Skin epidermis (tissue), 12 donors: ENCODE results near the gene SLC38A8.

ENCODE experiments used
- H3K27ac ChIP-seq, 21 experiments: fragments of 200-600 bp; sonication (generic) in 11 of 21; one replicate each; pipeline ENCODE4 v1.5.0; 2020; ENCODE audit warnings: mild to moderate bottlenecking in 3 of 21, inconsistent platforms in 2 of 21, moderate library complexity in 2 of 21
- H3K4me3 ChIP-seq, 7 experiments: fragments of 200-600 bp; sonication (generic) in 2 of 7; one replicate each; pipeline ENCODE4 v1.5.0; 2020; ENCODE audit warnings: inconsistent platforms in 2 of 7, mild to moderate bottlenecking in 2 of 7, moderate library complexity in 1 of 7

The SLC38A8 gene

DNA sequence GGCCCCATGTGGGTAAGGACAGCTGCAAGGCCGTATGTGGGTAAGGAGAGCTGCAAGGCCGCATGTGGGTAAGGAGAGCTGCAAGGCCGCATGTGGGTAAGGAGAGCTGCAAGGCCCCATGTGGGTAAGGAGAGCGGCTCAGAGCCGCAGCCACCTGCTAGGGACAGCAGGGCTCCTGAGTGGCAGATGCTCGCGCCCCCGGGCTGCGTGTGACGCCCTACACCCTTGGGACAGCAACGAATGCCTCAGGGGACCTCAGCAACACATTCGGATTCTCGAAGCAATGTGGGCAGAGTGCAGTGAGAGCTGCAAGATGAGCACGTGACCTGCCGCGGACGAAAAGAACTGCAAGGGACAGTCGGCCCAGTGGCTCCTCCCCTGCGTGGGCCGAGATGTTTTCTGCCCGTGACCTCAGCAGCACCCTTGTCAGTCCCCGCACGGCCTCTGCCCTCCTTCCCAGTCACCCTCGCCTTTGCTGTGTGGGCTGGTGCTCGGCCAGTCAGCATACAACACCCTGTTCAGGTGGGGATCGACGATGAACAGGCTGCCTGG is 9.6 kb upstream of the SLC38A8 start:
- no peak overlapping the region for H3K4me3 ChIP-seq
- no peak overlapping the region for H3K27ac ChIP-seq

DNA sequence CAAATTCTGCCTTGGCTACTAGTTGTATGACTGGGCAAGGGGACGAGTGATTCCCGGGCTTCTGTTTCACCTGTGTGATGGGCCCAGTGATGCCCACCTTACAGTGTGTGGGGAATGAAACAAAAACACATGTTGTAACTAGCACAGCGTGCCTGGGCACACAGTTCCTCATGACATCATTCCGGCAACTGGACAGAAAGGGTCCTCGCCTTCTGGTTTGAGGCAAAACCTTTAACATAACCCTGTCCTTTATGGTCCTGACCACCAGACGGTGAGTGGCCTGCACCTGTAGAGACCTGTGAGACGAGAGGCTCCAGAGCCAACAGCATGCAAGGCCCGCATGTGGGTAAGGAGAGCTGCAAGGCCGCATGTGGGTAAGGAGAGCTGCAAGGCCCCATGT is 7.7 kb upstream of the SLC38A8 start:
- Histone ChIP-seq H3K4me3 (no peak overlapping the region), H3K27ac (no peak overlapping the region)

DNA sequence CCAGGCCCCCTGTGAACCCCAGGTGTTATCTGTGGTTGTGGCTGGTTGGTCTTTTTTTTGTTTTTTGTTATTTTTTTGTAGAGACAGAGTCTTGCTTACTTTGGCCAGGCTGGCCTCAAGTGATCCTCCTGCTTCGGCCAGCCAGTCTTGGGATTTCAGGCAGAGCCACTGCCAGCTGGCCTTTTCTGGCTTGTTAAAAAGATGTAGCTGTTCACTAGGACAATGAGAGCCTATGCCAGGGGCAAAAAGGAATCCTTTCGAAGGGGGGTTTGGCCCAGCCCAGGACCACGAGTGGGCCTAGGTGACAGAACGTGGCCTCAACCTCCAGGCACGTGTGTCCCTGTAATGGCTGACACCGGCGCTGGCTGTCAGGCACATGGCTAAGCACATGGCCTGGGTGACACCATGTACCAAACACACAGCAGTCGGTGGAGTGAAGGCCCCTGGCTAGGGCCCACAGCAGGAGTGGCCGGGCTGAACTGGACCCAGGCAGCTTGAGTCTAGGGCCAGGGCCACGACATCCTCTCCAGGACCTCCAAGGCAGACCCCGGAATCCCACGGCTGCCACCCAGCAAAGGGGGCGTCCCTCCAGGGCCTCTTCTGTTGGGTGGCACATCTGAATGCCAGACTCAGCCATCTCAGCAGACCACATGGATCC is 6.9 kb upstream of the SLC38A8 start:
- Histone ChIP-seq H3K4me3 (no peak overlapping the region), H3K27ac (no peak overlapping the region)

DNA sequence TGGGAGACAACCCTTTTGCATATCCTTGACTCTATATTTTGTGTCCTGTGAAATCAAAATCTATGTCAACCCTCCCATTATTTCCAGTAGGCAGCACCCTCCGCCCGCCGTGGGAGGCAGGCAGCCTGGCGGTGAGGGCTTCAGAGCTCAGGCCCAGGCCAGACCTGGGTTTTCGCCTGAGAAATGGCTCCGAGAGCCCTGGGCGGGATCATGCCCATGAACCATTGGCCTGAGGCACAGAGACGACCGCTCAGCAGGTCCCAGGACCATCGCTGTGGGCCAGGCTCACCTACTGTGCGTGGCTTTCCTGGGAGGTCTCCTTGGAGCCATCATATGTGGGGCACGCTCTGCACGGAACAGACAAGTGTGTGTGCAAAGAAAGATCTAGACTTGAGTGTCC is 6.3 kb upstream of the SLC38A8 start:
- Histone ChIP-seq H3K4me3 (no peak overlapping the region), H3K27ac (no peak overlapping the region)

DNA sequence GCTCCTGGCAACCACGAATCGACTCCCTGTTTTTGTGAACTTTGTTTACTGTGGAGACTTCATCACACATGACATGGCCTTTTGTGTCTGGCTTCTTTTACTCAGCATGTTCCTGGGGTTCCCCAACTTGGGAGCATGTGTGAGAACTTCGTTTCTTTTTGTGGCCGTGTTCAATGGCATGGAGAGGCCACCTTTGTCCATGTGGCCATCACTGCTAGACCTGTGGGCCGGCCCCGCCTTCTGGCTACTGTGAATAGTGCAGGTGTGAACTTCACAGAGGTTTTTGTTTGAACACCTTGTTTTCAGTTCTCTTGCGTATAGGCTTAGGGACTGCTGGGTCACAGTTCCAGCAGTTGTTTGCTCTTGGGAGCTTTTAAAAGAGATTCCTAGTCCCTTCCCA is 5.7 kb upstream of the SLC38A8 start:
- Histone ChIP-seq H3K4me3 (no peak overlapping the region), H3K27ac (no peak overlapping the region)

DNA sequence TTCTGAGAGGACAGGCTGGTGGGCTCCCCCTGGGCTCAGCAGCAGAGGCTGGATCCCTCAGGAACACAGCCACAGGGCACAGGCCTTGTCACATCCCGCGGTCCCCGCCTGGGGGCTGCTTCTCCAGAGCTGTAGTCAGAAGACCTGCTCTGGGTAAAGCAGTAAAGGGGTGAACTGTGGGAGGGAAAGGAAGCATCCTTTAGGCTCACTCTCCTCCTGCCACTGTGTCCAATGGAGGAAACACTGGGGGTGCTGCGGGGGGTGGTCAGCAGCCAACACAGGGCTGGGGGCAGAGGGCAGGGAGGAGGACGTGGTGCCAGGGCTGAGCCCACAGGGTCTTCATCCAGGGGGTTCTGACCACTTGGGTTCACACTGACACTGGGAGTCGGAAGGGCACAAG is 5.0 kb upstream of the SLC38A8 start:
- no peak overlapping the region for H3K27ac ChIP-seq
- H3K4me3 ChIP-seq, result no peak overlapping the region

DNA sequence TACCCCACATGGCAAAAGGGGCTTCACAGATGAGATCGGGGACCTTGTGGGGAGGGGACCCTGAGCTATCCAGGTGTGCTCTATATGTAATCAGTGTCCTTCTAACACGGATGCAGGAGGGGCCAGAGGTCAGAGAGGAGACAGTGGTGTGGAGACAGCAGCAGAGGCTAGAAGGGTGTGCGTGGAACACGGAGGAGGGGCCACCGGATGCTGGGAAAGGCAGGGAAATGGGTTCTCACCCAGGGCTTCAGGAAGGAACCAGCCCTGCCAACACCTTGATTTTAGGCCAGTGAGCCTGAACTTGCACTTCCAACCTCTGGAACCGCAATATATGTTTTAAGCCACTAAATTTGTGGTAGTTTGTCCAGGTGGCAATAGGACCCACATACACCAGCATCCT is 4.6 kb upstream of the SLC38A8 start:
- Histone ChIP-seq H3K27ac (no peak overlapping the region), H3K4me3 (no peak overlapping the region)

DNA sequence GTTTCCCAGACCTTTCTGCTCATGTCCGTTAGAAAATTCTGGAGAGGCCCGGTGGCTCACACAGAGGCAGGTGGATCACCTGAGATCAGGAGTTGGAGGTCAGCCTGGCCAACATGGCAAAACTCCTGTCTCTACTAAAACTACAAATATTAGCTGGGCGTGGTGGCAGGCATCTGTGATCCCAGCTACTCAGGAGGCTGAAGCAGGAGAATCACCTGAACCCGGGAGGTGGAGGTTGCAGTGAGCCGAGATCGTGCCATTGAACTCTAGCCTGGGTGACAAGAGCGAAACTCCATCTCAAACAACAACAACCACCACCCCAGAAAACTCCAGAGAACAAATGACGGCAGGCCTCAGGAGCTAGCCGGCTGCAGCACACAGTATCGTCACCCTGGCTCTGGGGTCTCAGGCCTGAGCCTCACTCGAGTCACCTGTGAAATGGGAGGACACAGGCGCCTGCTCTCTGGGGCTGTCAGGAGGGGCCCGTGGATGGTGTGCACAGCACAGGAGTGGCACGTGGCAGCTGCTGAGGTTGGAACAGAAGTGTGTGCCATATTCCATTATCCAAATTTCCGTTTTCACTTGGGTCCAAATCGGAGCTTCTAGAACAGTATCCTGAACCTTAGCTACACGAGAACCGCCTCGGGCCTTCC is 3.3 kb upstream of the SLC38A8 start:
- H3K4me3 ChIP-seq, result no peak overlapping the region
- no peak overlapping the region for H3K27ac ChIP-seq

DNA sequence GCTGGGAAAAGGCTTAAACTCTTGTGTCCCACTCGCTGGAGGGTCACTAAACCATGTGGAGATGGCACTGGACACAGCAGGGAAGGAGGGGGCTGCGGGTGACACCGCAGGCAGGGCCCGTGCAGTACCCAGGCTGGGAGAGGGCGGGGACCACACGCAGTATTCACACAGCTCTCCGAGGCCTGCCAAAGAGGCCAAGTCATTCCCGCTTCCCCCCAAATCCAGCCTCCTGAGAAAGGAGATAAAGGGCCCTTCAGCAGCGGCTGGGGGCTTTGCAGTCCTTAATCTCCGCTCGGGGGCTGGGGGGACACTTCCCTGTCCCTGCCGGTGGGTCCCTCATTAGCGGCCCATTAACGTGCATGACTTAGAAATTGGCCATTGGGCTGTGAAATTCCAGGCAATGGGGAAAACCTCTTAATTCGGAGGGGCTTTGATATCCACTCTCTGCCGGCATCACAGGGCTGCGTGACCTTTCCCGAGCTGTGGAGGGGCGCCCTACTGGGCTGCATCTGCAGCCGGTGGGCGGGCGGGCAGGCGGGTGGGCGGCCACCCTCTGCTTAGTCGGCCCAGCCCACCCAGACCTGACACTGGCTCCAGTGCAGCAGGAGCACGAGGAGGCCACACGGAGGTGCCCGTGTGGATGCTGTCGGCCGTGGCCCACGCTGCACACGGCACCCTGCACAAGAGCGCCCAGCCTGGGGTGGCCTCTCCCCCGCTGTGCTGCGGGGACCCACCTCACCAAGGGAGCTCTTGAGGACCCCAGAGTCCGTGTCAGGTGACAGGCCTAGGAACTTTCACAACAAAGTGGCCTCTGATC is 2.6 kb upstream of the SLC38A8 start:
- Histone ChIP-seq H3K27ac (no peak overlapping the region), H3K4me3 (no peak overlapping the region)

DNA sequence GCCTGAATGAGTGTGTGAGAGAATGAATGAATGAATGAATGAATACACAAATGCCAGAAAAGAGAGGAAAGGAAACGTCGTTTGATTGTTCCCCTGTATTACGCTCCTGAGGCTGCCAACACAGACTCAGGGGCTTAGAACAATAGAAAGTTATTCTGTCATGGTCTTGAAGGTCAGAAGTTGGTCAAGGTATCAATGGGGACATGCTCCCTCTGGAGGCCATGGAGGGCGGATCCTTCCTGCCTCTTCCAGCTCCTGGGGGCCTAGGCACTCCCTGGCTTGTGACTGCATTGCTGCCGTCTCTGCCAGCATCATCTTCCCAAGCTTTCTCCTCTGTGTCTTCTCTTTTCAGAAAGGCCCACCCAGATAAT is 1.5 kb upstream of the SLC38A8 start:
- Histone ChIP-seq H3K4me3 (no peak overlapping the region), H3K27ac (no peak overlapping the region)

DNA sequence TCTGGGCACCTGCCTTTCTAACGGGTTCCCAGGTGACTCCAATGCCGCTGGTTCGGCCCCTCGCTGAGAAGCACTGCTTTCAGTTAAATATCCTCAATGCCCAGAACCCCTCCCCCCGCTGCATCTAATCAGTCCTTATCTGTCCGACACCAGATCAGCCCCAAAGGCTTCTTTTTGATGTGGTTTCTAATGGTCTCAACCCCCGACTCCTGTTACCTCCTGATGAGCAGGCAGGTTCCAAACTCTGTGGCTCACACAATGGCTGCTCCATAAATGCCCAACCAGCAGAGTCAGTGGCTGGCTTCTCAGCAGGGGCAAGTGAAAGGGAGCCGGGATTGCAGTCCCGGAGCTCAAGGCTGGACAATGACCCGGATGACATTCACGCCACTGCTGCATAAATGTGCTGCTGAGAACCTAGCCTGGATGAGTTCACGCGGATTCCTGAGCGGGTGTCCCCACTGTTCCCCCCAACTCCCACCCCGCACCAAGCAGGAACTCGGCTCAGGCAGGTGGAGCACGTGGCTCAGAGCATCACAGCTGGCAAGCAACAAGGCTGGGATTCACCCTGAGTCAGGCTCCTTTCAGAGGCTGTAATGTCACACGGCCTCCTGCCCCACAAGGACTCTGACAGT is 1.0 kb upstream of the SLC38A8 start:
- Histone ChIP-seq H3K27ac (no peak overlapping the region), H3K4me3 (no peak overlapping the region)

DNA sequence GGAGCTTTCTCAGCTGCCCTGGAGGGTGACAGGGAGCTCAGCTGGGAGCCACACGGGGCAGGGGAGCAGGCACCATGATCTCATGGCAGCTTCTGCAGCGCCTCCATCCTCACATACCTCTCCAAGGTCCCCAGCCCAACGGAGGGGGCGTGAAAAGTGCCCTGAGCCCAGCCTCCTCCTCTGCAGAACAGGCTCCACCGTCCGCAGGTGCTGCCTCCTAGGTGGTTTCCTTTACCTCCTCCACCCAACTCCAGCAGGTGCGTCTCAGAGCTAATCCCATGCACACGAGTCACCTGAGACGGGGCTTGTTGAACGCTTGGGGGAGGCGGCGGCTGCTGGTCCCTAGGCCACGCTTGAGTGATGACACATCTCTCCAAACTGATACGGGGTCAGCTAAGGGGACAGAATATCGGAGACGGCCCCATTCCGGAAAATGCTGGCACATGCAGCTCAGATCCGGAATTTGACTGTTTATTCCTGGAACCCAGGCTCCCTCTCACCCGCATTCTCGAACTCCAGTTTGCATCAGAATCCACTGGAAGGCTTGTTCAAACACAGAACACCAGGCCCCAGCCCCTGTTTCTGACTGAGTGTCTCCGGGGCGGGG is 387 bp upstream of the SLC38A8 start:
- Histone ChIP-seq H3K27ac (no peak overlapping the region), H3K4me3 (no peak overlapping the region)

DNA sequence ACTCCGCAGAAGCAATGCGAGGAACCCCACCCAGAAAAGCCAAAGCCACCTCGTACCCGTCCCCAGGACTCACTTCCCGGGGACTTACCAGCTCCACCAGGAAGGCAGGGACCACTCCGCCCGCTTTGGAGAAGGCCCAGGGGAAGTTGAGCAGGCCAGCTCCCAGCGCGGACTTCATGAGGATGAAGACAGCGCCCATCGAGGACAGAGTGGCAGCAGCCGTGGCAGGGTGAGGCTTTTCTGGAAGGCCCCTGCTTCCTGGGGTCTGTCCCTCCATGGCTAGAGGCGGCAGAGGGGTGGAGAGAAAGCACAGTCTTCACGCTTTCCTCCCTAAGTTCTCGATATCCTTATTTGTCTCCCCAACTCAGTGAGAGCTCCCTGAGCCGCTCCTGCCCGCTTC is 714 bp downstream of the SLC38A8 start:
- Histone ChIP-seq H3K4me3 (no peak overlapping the region), H3K27ac (no peak overlapping the region)

DNA sequence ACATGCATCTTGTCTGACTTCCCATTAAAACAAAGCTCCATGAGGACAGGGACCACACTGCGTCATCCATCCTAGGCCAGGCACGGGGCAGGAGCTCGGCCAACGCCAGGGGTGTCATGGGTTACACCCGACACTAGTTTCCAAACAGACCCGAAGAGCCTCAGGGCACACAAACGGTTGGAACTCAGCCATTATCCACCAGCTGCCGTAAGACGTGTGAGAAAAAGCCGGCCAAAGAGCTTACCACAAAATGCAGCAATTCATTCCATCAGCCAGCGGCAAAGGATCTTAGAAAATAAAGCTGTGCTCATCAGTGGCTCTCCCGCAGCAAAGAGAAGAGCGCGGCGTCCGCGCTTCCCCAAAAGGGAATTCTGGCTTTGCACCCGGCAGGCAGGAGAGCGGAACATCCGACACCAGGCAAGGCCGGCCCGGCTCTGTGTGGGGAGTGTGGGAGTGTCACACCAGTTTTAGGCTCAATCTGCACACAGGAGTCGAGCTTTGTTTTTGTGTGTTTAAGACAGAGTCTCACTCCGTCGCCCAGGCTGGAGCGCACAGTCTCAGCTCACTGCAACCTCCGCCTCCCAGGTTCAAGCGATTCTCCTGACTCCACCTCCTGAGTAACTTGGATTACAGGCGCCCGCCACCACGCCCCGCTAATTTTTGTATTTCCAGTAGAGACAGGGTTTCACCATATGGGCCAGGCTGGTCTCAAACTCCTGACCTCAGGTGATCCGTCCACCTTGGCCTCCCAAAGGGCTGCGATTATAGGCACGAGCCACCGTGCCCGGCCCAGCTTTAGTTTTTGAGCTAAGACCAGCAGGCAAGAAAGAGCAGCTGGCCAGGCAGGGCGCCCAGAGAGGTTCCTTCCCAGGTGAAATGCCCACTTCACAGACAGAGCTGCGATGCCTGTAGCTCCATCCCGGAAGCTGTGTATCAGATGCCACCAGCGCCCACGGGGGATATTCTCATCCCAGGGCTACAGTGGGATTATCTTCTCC is 1.5 kb downstream of the SLC38A8 start:
- Histone ChIP-seq H3K27ac (no peak overlapping the region), H3K4me3 (no peak overlapping the region)

DNA sequence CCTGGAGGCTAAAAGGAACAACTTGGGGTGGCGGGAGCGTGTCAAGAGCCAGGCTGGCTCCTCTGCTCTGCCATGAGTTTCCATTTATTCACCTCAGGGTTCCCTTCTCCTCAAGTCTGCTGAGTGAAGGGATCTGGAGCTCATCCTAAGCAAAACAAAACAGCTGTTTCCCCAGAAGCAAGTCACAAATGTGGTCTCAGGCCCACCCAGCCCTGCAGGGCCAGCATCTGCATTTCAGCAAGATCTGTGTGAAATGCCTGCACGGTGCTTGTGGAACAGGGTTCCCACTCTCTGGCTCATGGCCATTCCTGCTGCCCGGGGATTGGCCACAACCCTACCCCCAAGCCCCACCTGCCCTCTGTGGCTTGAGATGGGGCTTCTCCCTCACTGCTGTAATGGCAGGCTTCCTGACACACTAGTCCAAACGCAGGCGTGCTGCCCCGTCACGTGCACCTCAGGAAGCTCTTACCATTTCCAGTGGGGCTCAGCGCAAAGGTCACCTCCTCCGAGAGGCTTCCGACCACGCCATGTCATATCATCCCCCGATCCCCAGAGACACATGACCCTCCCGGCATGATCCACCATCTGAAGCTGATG is 2.3 kb downstream of the SLC38A8 start:
- H3K27ac ChIP-seq, result no peak overlapping the region
- no peak overlapping the region for H3K4me3 ChIP-seq

DNA sequence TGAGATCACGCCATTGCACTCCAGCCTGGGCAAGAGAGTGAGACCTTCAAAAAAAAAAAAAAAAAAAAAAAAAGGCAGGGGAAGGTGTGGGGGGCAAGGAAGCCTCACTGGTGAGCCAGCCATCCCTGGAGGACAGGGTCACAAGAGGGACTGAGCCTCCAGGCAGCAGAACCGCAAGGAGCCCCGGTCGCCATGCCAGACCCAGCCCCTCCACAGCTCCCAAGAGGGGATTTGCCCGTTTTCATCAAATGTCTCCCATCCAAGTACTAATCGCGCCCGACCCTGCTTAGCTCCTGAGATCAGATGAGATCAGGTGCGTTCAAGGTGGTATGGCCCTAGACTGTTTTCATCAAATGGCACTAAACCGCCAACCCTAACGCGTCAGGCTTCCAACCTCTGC is 2.9 kb downstream of the SLC38A8 start:
- no peak overlapping the region for H3K27ac ChIP-seq
- H3K4me3 ChIP-seq, result no peak overlapping the region

DNA sequence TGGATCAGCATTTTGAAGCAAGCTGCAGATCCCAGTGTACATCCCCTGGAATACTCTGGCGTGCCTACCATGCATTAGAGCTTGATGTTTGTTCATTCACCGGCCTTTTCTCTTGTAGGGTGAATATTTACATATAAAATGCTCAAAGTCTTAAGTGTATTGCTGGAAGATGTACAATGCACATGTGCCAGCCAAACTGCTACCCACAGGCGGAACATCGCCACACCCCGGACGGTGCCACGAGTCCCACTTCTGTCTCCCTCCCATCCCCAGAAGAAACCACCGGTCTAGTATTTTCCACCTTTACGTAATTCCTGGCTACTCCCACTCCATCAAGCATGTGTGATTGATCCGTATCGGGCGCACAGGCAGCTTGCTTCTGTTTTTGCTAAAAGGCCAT is 4.1 kb downstream of the SLC38A8 start:
- Histone ChIP-seq H3K27ac (no peak overlapping the region), H3K4me3 (no peak overlapping the region)

DNA sequence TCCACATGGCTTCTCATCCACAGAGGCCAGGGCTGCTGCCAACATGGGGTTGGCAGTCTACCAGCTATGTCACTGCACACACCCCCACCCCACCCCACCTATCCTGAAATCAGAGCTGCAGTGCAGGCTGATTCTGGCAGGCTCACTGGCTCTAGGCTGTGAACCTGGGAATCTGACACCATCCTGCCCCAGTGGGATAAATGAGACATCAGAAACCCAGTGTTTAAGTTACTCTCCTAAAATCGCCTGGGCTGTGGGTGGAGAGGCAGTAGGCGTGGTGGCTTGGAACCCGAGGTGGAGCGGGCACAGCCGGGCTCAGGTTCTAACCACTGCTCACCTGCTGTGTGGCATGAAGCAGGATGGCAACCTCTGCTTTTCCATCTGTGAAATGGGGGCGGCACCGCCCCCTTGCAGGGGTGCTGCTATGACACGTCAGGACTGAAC is 5.6 kb downstream of the SLC38A8 start:
- no peak overlapping the region for H3K27ac ChIP-seq
- H3K4me3 ChIP-seq, result no peak overlapping the region
